ENCODE data around the gene ZNRD2.

Gene ZNRD2

DNA sequence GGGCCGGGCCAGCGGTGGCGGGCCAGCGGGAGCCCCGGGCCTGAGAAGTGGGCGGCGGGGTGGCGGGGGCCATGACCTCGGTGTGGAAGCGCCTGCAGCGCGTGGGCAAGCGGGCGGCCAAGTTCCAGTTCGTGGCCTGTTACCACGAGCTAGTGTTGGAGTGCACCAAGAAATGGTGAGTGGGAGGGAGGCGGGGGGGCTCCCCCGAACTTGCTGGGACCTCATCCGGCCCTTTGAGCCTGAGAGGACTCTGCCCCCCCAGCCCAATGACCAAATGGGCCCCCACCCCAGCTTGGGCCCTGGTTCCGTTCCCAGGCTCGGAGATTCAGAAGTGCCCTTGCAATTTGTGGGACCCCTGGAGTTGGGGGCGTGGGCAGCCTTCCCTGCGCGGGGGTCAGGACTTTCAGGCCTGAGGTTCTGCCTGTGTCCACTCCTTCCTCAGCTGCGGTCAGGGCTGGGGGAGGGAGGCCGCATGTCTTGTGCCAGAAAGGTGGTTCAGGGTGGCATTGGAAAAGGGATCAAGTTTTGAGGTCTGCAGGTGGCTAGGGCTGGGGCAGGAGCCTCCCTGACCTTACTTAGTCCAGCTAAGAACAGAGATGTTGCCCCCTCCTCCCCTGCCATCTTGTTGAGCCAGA is 6.1 kb downstream of the ZNRD2 start:
- H3K4me3 ChIP-seq (ENCODE audit: low read depth, low read length): peak overlapping the region; percentile 98
- DNase-seq (ENCODE audit: low read depth): no peak

DNA sequence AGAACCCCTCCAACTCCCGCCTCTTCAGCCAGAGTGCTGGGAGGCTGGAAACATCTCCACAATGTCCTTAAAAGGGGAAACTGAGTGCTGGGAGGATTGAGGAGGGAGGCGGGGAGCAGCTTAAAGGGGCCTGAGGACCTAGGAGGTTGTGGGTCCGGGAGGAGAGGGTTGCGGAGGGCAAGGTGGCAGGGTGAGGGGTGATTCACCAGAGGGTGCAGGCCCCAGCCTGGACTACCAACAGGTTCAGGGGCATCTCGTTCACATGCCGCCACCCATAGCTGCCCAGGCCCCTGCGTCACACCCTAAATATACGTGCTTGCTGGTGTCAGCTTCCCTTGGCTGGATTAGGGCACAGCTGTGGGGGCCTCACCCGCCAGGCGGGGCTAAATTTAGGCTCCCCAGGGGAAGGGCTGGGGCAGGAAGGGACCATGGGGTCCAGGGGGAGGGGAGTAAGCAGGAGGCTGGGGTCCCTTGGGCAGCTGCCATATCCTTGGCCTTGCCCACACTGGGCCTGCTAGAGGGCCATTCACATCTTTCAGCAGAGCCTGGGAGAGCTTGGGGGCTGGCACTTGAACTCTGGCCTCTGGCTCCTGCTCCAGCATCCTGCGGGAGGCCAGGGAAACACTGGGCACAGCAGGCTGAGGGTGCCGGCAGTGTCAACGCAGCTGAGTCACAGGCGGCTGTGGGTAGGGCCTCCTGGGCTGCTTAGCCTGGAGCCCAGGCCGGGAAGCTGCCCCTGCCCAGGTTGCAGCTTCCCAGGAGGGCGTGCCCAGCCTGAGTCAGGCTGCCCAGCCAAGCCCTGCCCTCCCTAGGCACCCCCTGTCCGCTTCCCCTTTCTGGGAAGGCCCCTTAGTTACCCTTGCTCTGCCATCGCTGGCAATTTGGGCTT is 6.8 kb downstream of the ZNRD2 start:
- no peak for DNase-seq (ENCODE audit: low read depth)
- peak overlapping the region; percentile 98 for H3K4me3 ChIP-seq (ENCODE audit: low read depth, low read length)
- TF ChIP-seq, protein P1, sequence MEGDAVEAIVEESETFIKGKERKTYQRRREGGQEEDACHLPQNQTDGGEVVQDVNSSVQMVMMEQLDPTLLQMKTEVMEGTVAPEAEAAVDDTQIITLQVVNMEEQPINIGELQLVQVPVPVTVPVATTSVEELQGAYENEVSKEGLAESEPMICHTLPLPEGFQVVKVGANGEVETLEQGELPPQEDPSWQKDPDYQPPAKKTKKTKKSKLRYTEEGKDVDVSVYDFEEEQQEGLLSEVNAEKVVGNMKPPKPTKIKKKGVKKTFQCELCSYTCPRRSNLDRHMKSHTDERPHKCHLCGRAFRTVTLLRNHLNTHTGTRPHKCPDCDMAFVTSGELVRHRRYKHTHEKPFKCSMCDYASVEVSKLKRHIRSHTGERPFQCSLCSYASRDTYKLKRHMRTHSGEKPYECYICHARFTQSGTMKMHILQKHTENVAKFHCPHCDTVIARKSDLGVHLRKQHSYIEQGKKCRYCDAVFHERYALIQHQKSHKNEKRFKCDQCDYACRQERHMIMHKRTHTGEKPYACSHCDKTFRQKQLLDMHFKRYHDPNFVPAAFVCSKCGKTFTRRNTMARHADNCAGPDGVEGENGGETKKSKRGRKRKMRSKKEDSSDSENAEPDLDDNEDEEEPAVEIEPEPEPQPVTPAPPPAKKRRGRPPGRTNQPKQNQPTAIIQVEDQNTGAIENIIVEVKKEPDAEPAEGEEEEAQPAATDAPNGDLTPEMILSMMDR (IDR thresholded peaks at IDR 0.05; ENCODE audit: insufficient read depth, low read depth, low read length, missing control alignments): no peak

More for the DNA sequence above, 6.1 kb downstream of the ZNRD2 start:
- TF ChIP-seq, protein P1 (IDR thresholded peaks at IDR 0.05; ENCODE audit: insufficient read depth, low read depth, low read length, missing control alignments): no peak

DNA sequence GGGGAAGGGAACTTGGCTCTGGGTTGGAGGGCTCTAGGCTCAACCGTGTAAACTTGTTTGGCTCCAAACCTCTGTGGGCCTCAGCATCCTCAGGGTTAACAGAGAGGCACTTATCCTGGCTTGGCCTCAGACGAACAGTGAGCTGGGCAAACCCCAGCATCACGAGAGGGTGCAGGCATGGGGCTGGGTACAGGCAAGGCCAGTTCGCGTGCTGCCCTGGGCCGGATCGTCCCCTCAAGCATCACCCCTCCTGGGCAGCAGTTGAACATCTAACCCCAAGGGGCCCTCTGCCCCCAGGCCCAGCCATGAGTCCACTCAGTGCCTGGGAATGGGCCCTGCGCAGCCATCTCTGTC is 7.5 kb downstream of the ZNRD2 start:
- H3K4me3 ChIP-seq (ENCODE audit: low read depth, low read length): peak overlapping the region; percentile 98
- TF ChIP-seq, protein P1 (IDR thresholded peaks at IDR 0.05; ENCODE audit: insufficient read depth, low read depth, low read length, missing control alignments): no peak
- DNase-seq (ENCODE audit: low read depth): no peak

DNA sequence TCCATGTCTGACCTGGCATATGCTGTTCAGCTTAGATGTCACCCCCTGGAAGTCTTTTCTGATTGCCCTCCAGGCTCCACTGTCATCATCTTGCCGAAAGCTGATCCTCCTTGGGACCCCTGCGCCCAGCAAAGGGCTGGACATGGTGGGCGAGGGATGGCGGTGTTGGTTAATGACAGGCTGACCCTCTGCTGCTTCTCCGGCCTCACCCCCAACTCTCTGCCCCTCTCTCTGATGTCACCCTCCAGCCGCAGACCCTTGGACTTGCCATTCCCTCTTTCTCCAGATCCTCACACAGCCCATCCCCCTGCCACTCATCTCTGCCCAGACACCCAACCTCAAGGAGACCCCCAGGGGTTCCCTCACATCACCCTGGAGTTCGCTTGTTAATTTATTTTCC is 7.9 kb downstream of the ZNRD2 start:
- peak overlapping the region; percentile 98; the same call in 1 of the 2 replicates for H3K4me3 ChIP-seq (ENCODE audit: low read depth, low read length)
- TF ChIP-seq, protein P1 (IDR thresholded peaks at IDR 0.05; ENCODE audit: insufficient read depth, low read depth, low read length, missing control alignments): no peak
- no peak for DNase-seq (ENCODE audit: low read depth)

DNA sequence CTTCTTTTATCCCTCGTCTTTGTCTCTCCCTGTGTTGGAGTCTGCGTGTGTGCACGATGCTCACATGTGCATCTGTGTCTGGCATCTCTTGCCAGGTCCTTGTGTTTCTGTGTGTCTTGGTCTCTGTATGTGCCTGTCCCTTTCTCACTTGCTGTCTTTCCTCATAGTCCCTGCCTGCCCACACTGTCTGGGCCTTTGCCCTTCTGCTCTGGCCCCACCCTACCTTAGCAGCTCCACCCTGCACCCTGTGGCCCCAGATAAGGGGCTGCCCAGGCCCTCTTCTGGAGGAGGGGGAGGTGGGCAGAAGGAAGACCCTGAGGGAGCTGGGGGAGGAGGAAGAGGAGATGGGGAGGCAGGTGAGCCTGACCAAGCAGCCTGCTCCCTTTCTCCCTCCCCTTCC is 8.4 kb downstream of the ZNRD2 start:
- TF ChIP-seq, protein P1 (IDR thresholded peaks at IDR 0.05; ENCODE audit: insufficient read depth, low read depth, low read length, missing control alignments): no peak
- H3K4me3 ChIP-seq (ENCODE audit: low read depth, low read length): no peak overlapping the region
- DNase-seq (ENCODE audit: low read depth): no peak

DNA sequence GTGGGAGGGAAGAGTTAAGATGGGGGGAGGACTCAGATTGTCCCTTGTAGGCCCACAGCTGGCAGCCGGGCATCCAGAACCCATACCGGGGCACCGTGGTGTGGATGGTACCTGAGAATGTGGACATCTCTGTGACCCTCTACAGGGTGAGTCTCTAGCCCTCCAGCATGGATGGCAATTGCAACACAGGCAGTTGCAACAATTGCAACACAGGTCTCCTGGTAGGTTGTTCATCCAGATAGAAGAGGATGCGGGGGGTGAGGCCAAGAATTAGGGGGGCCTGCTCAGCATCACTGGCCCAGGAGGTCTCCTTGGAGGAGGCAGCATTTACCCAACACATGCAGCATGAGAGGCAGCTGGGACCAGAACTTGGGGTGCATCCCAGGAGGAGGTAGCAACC is 9.0 kb downstream of the ZNRD2 start:
- H3K4me3 ChIP-seq (ENCODE audit: low read depth, low read length): no peak overlapping the region
- TF ChIP-seq, protein P1 (IDR thresholded peaks at IDR 0.05; ENCODE audit: insufficient read depth, low read depth, low read length, missing control alignments): no peak
- DNase-seq (ENCODE audit: low read depth): no peak

All from GM12865 (cell line).